A549 treated with DMSO at 1 μM for 4 hours (cell line): Measurements from ENCODE around the gene HLA-DRB5. TPM values are rescaled to one million over a fixed set of nuclear protein-coding genes. Genes with fewer than 3 reads are reported as not detected.

Experiments
- total RNA-seq: library from RNA; stranded (reverse); fragments of 200-300 nt; extraction: Qiagen RNA extraction; gene quantifications from 5 replicates; pipeline ENCODE4 v1.2.3, GENCODE V29; 2022; ENCODE audit warnings: low read depth

The HLA-DRB5 gene
- total RNA-seq: not detected in 5 replicates

DNA sequence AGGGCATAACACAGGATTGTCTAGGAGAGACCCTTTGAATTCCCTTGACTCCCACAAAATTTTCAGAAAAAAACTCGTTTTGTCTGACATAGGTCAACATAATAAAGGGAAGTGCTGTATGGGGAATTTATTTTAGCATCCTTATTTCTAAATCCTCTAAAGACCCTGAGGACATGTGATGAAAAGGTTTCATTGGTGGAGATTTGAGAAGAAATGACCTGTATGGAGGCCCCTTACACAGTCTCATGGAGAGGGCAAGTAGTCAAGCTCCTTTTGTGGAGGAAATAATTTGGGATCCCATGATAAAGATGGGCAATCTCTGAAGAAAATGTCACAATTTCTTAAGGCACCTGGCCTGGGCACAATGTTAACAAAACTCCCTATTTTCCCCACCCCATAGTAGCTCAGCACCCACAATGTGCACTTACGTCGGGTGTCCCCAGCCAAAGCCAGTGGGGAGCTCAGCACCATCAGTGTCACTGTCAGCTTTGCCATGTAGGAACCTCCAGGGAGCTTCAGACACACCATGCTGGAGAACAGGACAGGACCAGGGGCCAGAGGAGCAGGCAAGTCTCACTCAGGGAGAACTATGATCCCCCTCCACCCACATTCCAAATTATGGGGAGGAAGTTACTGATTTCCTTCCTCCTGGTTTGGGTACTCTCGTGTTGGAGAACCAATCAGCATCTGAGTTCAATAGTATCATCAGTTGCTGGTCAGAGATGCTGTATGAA lies at the start of gene HLA-DRB5:
Gene HLA-DRB5, minus strand, starts transcription at position 591 of the 734 bp plus-strand sequence. Its CDS starts 63 bp downstream, at position 528.

Other genes with a start within 250 kb of the HLA-DRB5 start
- not detected in 5 replicates for gene TSBP1, start 158.4 kb downstream of the HLA-DRB5 start, total RNA-seq
- not detected in 5 replicates for gene BTNL2, start 123.1 kb downstream of the HLA-DRB5 start, total RNA-seq
- not detected in 5 replicates for gene HLA-DRA, start 90.4 kb downstream of the HLA-DRB5 start, total RNA-seq
- gene HLA-DRB1, start 59.6 kb upstream of the HLA-DRB5 start, total RNA-seq: not detected in 5 replicates
- gene HLA-DQA1, start 107.1 kb upstream of the HLA-DRB5 start, total RNA-seq: not detected in 5 replicates
- gene HLA-DQB1, start 136.4 kb upstream of the HLA-DRB5 start, total RNA-seq: not detected in 5 replicates
- gene HLA-DQA2, start 211.1 kb upstream of the HLA-DRB5 start, total RNA-seq: not detected in 5 replicates
- gene HLA-DQB2, start 233.2 kb upstream of the HLA-DRB5 start, total RNA-seq: not detected in 5 replicates